Neural cell (in vitro differentiated cells): Measurements from ENCODE around the gene OR6B3. TPM values are rescaled to one million over a fixed set of nuclear protein-coding genes. Genes with fewer than 3 reads are reported as not detected.

Experiments used
- H2AFZ ChIP-seq: fragments of 200-600, 300-800 bp; sonication (generic), shearing (Covaris generic); 2 replicates; pipeline ENCODE4 v1.6.0; 2014; ENCODE audit warnings: low read depth, mild to moderate bottlenecking, antibody characterized with exemption, low read length, moderate library complexity
- H3F3A ChIP-seq: fragments of 200-600 bp; shearing (Covaris generic); 2 replicates; pipeline ENCODE4 v1.6.1; 2016; ENCODE audit warnings: mild to moderate bottlenecking, moderate library complexity, mixed read lengths, antibody characterized with exemption, low read length; ENCODE audit not compliant: insufficient read depth, poor library complexity, severe bottlenecking
- H3K27ac ChIP-seq: fragments of 200-600, 300-800 bp; sonication (generic), shearing (Covaris generic); 2 replicates; pipeline ENCODE4 v1.5.1; 2014; ENCODE audit warnings: mild to moderate bottlenecking, low read length, moderate library complexity
- H3K27me3 ChIP-seq: fragments of 300-800, 200-600 bp; sonication (generic), shearing (Covaris generic); 2 replicates; pipeline ENCODE4 v1.6.0; 2014; ENCODE audit warnings: mild to moderate bottlenecking, low read depth, low read length, moderate library complexity; ENCODE audit not compliant: insufficient read depth
- H3K36me3 ChIP-seq: fragments of 300-800, 200-600 bp; sonication (generic), shearing (Covaris generic); 2 replicates; pipeline ENCODE4 v1.5.1; 2014; ENCODE audit warnings: mild to moderate bottlenecking, antibody characterized with exemption, low read length, moderate library complexity; ENCODE audit not compliant: insufficient read depth
- H3K4me2 ChIP-seq: fragments of 300-800, 200-600 bp; sonication (generic), shearing (Covaris generic); 2 replicates; pipeline ENCODE4 v1.6.0; 2014; ENCODE audit warnings: mild to moderate bottlenecking, low read length
- H3K4me3 ChIP-seq: fragments of 300-800, 200-600 bp; sonication (generic), shearing (Covaris generic); 2 replicates; pipeline ENCODE4 v1.5.1; 2014; ENCODE audit warnings: mild to moderate bottlenecking, low read length, moderate library complexity
- H3K79me2 ChIP-seq: fragments of 200-600 bp; shearing (Covaris generic); replicated peaks from 2 replicates; pipeline ENCODE4 v1.6.0; 2014; ENCODE audit warnings: mild to moderate bottlenecking, low read length, moderate library complexity; ENCODE audit not compliant: insufficient read depth
- H3K9ac ChIP-seq: fragments of 300-800, 200-600 bp; sonication (generic), shearing (Covaris generic); 2 replicates; pipeline ENCODE4 v1.6.1; 2016; ENCODE audit warnings: mild to moderate bottlenecking, low read length, mixed read lengths
- H3K9me2 ChIP-seq: fragments of 200-600 bp; shearing (Covaris generic); 2 replicates; pipeline ENCODE4 v1.6.1; 2016; ENCODE audit warnings: mild to moderate bottlenecking, low read length, mixed read lengths; ENCODE audit not compliant: insufficient read depth
- H3K9me3 ChIP-seq: fragments of 200-600, 300-800 bp; sonication (generic), shearing (Covaris generic); 2 replicates; pipeline ENCODE4 v1.6.1; 2016; ENCODE audit warnings: mild to moderate bottlenecking, mixed run types, low read length, moderate library complexity, mixed read lengths
- H4K20me1 ChIP-seq: fragments of 200-600 bp; shearing (Covaris generic); 2 replicates; pipeline ENCODE4 v1.6.1; 2016; ENCODE audit warnings: mild to moderate bottlenecking, mixed run types; ENCODE audit not compliant: insufficient read depth
- EP300 ChIP-seq: fragments of 450-650 bp; conservative IDR thresholded peaks from 2 replicates; pipeline ENCODE4 v1.6.1; 2014; ENCODE audit warnings: antibody characterized with exemption, mild to moderate bottlenecking, moderate library complexity; ENCODE audit not compliant: poor library complexity, severe bottlenecking
- EZH2 ChIP-seq: fragments of 200-600, 300-800 bp; shearing (Covaris generic), sonication (generic); IDR thresholded peaks from 2 replicates; pipeline ENCODE4 v1.6.1; 2014; ENCODE audit warnings: antibody characterized with exemption, low read length, borderline replicate concordance, mild to moderate bottlenecking; ENCODE audit not compliant: insufficient read depth, poor library complexity, severe bottlenecking
- MXI1 ChIP-seq: fragments of 450-650 bp; conservative IDR thresholded peaks from 2 replicates; pipeline ENCODE4 v1.6.1; 2014; ENCODE audit warnings: antibody characterized with exemption, mild to moderate bottlenecking; ENCODE audit not compliant: poor library complexity, severe bottlenecking
- POLR2AphosphoS5 ChIP-seq: IDR thresholded peaks from 2 replicates; pipeline ENCODE4 v1.6.1; 2012
- RAD21 ChIP-seq: fragments of 450-650 bp; conservative IDR thresholded peaks from 2 replicates; pipeline ENCODE4 v1.6.1; 2014; ENCODE audit warnings: antibody characterized with exemption, mild to moderate bottlenecking, moderate library complexity
- REST ChIP-seq: IDR thresholded peaks from 2 replicates; pipeline ENCODE4 v1.6.1; 2012; ENCODE audit warnings: borderline replicate concordance
- SMC3 ChIP-seq: fragments of 450-650 bp; conservative IDR thresholded peaks from 2 replicates; pipeline ENCODE4 v1.6.1; 2014; ENCODE audit warnings: antibody characterized with exemption, mild to moderate bottlenecking, moderate library complexity; ENCODE audit not compliant: poor library complexity
- TAF1 ChIP-seq: IDR thresholded peaks from 2 replicates; pipeline ENCODE4 v1.6.1; 2012; ENCODE audit warnings: low read depth
- polyA plus RNA-seq: library from polyadenylated mRNA; depleted of rRNA; stranded (reverse); fragments of >200 nt; gene quantifications from 2 replicates; pipeline ENCODE4 v1.2.3, GENCODE V29; 2014
- TF ChIP-seq, protein P1 (sequence below): fragments of 450-650 bp; IDR thresholded peaks from 2 replicates; pipeline ENCODE4 v1.5.1; 2014; ENCODE audit warnings: antibody characterized with exemption, mild to moderate bottlenecking, moderate library complexity; ENCODE audit not compliant: poor library complexity, severe bottlenecking

Gene OR6B3
- polyA plus RNA-seq, 1 donor from 2014 or later = not detected

- no peaks in the 10 kb centered on the region for H3K36me3 ChIP-seq
- H3K79me2 ChIP-seq = no peaks in the 10 kb centered on the region
- no peaks in the 10 kb centered on the region for H4K20me1 ChIP-seq
- H3K9me3 ChIP-seq = no peaks in the 10 kb centered on the region
- H3K4me2 ChIP-seq = no peak overlapping the region
- H3K27ac ChIP-seq = no peak overlapping the region
- no peak overlapping the region for H3K9ac ChIP-seq
- H3F3A ChIP-seq = no peaks in the 10 kb centered on the region
- no peaks in the 10 kb centered on the region for H3K27me3 ChIP-seq
- H3K4me3 ChIP-seq = no peak overlapping the region
- no peaks in the 10 kb centered on the region for H3K9me2 ChIP-seq
- H2AFZ ChIP-seq = no peak overlapping the region
- TF ChIP-seq, protein P1, sequence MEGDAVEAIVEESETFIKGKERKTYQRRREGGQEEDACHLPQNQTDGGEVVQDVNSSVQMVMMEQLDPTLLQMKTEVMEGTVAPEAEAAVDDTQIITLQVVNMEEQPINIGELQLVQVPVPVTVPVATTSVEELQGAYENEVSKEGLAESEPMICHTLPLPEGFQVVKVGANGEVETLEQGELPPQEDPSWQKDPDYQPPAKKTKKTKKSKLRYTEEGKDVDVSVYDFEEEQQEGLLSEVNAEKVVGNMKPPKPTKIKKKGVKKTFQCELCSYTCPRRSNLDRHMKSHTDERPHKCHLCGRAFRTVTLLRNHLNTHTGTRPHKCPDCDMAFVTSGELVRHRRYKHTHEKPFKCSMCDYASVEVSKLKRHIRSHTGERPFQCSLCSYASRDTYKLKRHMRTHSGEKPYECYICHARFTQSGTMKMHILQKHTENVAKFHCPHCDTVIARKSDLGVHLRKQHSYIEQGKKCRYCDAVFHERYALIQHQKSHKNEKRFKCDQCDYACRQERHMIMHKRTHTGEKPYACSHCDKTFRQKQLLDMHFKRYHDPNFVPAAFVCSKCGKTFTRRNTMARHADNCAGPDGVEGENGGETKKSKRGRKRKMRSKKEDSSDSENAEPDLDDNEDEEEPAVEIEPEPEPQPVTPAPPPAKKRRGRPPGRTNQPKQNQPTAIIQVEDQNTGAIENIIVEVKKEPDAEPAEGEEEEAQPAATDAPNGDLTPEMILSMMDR = no peak
- no peak for TF ChIP-seq EP300
- TF ChIP-seq POLR2AphosphoS5 = no peak
- no peak for TF ChIP-seq EZH2
- TF ChIP-seq REST = no peak
- no peak for TF ChIP-seq RAD21
- TF ChIP-seq MXI1 = no peak
- TF ChIP-seq SMC3 = no peak
- no peak for TF ChIP-seq TAF1
Observed at GRCh38 chr2:240002983-240003382, 50.3 kb downstream of the OR6B3 start.

GRCh38 chr2:240000671-240001070 is 52.6 kb downstream of the OR6B3 start:
- no peaks in the 10 kb centered on the region for H3K9me2 ChIP-seq
- no peak overlapping the region for H3K27ac ChIP-seq
- no peaks in the 10 kb centered on the region for H3K36me3 ChIP-seq
- H3K4me3 ChIP-seq = no peak overlapping the region
- H3F3A ChIP-seq = no peaks in the 10 kb centered on the region
- no peaks in the 10 kb centered on the region for H3K9me3 ChIP-seq
- no peak overlapping the region for H3K4me2 ChIP-seq
- H4K20me1 ChIP-seq = no peaks in the 10 kb centered on the region
- no peak for TF ChIP-seq TAF1
- TF ChIP-seq EZH2 = no peak
- no peak for TF ChIP-seq SMC3
- no peak for TF ChIP-seq POLR2AphosphoS5
- TF ChIP-seq, protein P1 = no peak
- TF ChIP-seq REST = no peak
- H3K79me2 ChIP-seq = no peaks in the 10 kb centered on the region
- H3K27me3 ChIP-seq = no peaks in the 10 kb centered on the region
- no peak overlapping the region for H2AFZ ChIP-seq
- no peak overlapping the region for H3K9ac ChIP-seq
